PC-9 (cell line): ENCODE data around the gene APPL2. TPM values are rescaled to one million over a fixed set of nuclear protein-coding genes. Genes with fewer than 3 reads are reported as not detected.

Experiments
- BruUV-seq: library from RNA; stranded (reverse); fragments of 400-500 nt; replicated peaks from 2 replicates; lab custom pipeline; 2021; lab: Mats Ljungman, UMichigan
- CTCF ChIA-PET: fragments of 300-600 bp; sonication (Branson Sonifier 250); formaldehyde crosslinking; loops from one replicate; lab custom pipeline; 2022; ENCODE audit warnings: antibody characterized with exemption; lab: Charles Lee
- POLR2A ChIA-PET: fragments of 300-600 bp; sonication (Branson Sonifier 250); formaldehyde crosslinking; loops from one replicate; lab custom pipeline; 2022; ENCODE audit warnings: antibody characterized with exemption; ENCODE audit not compliant: unreplicated experiment; lab: Charles Lee
- DNase-seq, 2 experiments: peaks; one replicate each; pipeline versions ENCODE4 v3.0.0 to v3.0.0-alpha.2; 2015 to 2022; ENCODE audit warnings: mixed read lengths in 1 of 2
- H2AFZ ChIP-seq: fragments of 200-600 bp; sonication (generic); 2 replicates; pipeline ENCODE4 v1.8.1; 2017; ENCODE audit warnings: antibody characterized with exemption
- H3F3A ChIP-seq: fragments of 200-600 bp; sonication (generic); 2 replicates; pipeline ENCODE4 v1.8.1; 2017; ENCODE audit warnings: antibody characterized with exemption, mild to moderate bottlenecking, low read depth; ENCODE audit not compliant: insufficient read depth
- H3K27ac ChIP-seq: fragments of 200-600 bp; sonication (generic); 2 replicates; pipeline ENCODE4 v1.6.1; 2016; ENCODE audit warnings: mixed run types
- H3K27me3 ChIP-seq: fragments of 200-600 bp; sonication (generic); 2 replicates; pipeline ENCODE4 v1.6.1; 2016; ENCODE audit warnings: low read depth, mixed run types; ENCODE audit not compliant: insufficient read depth
- H3K36me3 ChIP-seq: fragments of 200-600 bp; sonication (generic); 2 replicates; pipeline ENCODE4 v1.6.1; 2016; ENCODE audit warnings: low read depth, mixed run types
- H3K4me1 ChIP-seq: fragments of 200-600 bp; sonication (generic); replicated peaks from 2 replicates; pipeline ENCODE4 v1.6.1; 2016; ENCODE audit warnings: mixed run types; ENCODE audit not compliant: insufficient read depth
- H3K4me2 ChIP-seq: fragments of 200-600 bp; sonication (generic); 2 replicates; pipeline ENCODE4 v1.6.1; 2017; ENCODE audit warnings: mixed run types
- H3K4me3 ChIP-seq: fragments of 200-600 bp; sonication (generic); 2 replicates; pipeline ENCODE4 v1.6.1; 2016; ENCODE audit warnings: mixed run types
- H3K79me2 ChIP-seq: fragments of 200-600 bp; sonication (generic); 2 replicates; pipeline ENCODE4 v1.6.1; 2017; ENCODE audit warnings: low read depth, mixed run types
- H3K9me2 ChIP-seq: fragments of 200-600 bp; sonication (generic); 2 replicates; pipeline ENCODE4 v1.8.1; 2017; ENCODE audit warnings: mild to moderate bottlenecking; ENCODE audit not compliant: insufficient read depth
- H3K9me3 ChIP-seq: fragments of 200-600 bp; sonication (generic); 2 replicates; pipeline ENCODE4 v1.8.1; 2016; ENCODE audit warnings: low read depth; ENCODE audit not compliant: insufficient read depth
- H4K20me1 ChIP-seq: fragments of 200-600 bp; sonication (generic); 2 replicates; pipeline ENCODE4 v1.8.1; 2017; ENCODE audit not compliant: insufficient read depth
- EZH2 ChIP-seq: fragments of 200-600 bp; sonication (generic); IDR thresholded peaks from 2 replicates; pipeline ENCODE4 v1.8.0; 2017; ENCODE audit warnings: antibody characterized with exemption, low read depth
- intact Hi-C: fragments of 100-400 bp; cut with micrococcal nuclease; formaldehyde crosslinking; loops from one replicate; pipeline ENCODE4 v1.10.0; 2022; ENCODE audit not compliant: unreplicated experiment
- total RNA-seq: library from RNA; stranded (reverse); gene quantifications from 2 replicates; pipeline ENCODE4 v1.2.3, GENCODE V29; 2021
- TF ChIP-seq, protein P1 (sequence below): fragments of 200-600 bp; sonication (generic); conservative IDR thresholded peaks from 2 replicates; pipeline ENCODE4 v1.6.1; 2017; ENCODE audit warnings: mixed run types, antibody characterized with exemption, mild to moderate bottlenecking, moderate library complexity

The APPL2 gene
- total RNA-seq, 1 experiment from 2014 or later: 24.3 TPM

DNA sequence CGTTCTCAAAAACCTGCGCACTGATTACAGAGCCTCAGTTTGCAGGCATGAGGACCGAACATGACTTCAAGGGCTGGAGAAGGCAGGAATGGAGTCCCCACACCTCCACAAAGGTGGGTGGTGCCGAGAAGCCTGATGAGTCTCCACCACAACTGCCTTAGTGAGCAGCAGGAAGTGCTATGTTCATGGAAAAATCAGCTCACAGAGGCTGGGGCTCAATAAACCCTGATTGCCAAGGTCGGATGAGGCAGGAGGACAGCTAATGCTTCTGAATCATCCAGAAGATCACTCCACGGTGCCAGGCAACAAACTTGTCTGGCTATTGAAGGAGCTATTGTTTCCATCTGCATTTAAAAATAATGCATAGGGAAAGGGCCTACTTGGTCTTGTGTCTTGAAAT is 31.1 kb downstream of the APPL2 start:
- ChIA-PET CTCF (no interaction called here), POLR2A (no interaction called here)
- Histone ChIP-seq H3K9me3 (no peaks in the 10 kb centered on the region), H3K27ac (no peak overlapping the region), H2AFZ (no peak overlapping the region), H3K27me3 (no peaks in the 10 kb centered on the region), H3K36me3 (no peaks in the 10 kb centered on the region), H4K20me1 (no peaks in the 10 kb centered on the region), H3K4me2 (no peak overlapping the region), H3F3A (no peaks in the 10 kb centered on the region), H3K4me1 (no peaks in the 10 kb centered on the region), H3K79me2 (no peaks in the 10 kb centered on the region), H3K9me2 (no peaks in the 10 kb centered on the region), H3K4me3 (no peak overlapping the region)
- TF ChIP-seq EZH2: no peak
- TF ChIP-seq, protein P1, sequence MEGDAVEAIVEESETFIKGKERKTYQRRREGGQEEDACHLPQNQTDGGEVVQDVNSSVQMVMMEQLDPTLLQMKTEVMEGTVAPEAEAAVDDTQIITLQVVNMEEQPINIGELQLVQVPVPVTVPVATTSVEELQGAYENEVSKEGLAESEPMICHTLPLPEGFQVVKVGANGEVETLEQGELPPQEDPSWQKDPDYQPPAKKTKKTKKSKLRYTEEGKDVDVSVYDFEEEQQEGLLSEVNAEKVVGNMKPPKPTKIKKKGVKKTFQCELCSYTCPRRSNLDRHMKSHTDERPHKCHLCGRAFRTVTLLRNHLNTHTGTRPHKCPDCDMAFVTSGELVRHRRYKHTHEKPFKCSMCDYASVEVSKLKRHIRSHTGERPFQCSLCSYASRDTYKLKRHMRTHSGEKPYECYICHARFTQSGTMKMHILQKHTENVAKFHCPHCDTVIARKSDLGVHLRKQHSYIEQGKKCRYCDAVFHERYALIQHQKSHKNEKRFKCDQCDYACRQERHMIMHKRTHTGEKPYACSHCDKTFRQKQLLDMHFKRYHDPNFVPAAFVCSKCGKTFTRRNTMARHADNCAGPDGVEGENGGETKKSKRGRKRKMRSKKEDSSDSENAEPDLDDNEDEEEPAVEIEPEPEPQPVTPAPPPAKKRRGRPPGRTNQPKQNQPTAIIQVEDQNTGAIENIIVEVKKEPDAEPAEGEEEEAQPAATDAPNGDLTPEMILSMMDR: no peak
- intact Hi-C loops: no loop called here
- no peak for DNase-seq
- BruUV-seq: no TSS peak

DNA sequence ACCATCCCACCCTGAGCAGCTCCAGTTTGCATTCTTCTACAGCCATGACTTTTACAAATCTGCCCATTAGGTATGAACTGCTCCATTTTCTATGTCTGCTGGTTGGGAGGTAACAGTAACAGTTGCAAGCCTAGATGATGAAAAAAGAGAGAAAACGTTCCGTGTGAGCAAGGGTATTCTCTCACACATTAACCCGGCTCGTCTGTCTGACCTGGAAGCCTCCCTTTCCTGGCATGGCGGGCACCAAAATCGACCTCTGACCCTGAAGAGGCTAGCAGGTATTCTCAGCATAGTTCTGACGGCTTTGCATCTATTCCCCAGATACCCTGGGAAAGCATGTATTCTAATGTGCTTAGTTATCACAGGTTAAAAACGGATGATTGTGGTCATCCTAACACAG is 31.8 kb downstream of the APPL2 start:
- H3F3A ChIP-seq: no peaks in the 10 kb centered on the region
- H3K27ac ChIP-seq: no peak overlapping the region
- intact Hi-C loops: no loop called here
- POLR2A ChIA-PET: no interaction called here
- BruUV-seq: no TSS peak
- no peaks in the 10 kb centered on the region for H3K27me3 ChIP-seq
- TF ChIP-seq, protein P1: no peak
- TF ChIP-seq EZH2: no peak
- no peaks in the 10 kb centered on the region for H3K9me3 ChIP-seq
- H3K4me3 ChIP-seq: no peak overlapping the region
- CTCF ChIA-PET: no interaction called here
- no peaks in the 10 kb centered on the region for H3K36me3 ChIP-seq
- DNase-seq: no peak
- no peaks in the 10 kb centered on the region for H3K9me2 ChIP-seq
- H4K20me1 ChIP-seq: no peaks in the 10 kb centered on the region
- H2AFZ ChIP-seq: no peak overlapping the region
- H3K4me1 ChIP-seq: no peaks in the 10 kb centered on the region
- no peaks in the 10 kb centered on the region for H3K79me2 ChIP-seq
- H3K4me2 ChIP-seq: no peak overlapping the region

DNA sequence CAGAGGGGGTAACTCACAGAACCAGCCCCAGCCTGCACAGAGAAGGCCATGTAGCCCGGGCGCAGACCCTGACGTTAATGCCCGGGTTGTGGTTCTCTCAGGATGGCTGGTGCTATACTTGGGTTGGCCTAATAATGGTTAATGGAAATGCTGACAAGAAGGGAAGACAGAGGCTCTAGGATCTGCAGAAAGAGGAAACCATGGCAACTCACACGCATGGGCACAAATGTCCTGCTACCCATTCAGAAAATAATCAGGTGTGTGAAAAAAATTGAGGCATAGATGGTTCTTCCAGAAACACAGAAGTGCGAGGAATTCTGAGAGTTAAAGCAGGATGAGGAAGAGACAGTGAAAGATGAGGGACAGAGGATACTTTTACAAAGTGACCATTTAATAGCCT is 33.8 kb downstream of the APPL2 start:
- H3K79me2 ChIP-seq: no peaks in the 10 kb centered on the region
- no peak for DNase-seq
- H2AFZ ChIP-seq: no peak overlapping the region
- no peaks in the 10 kb centered on the region for H3K9me3 ChIP-seq
- H3F3A ChIP-seq: no peaks in the 10 kb centered on the region
- intact Hi-C loops: no loop called here
- H3K36me3 ChIP-seq: no peaks in the 10 kb centered on the region
- no peak overlapping the region for H3K27ac ChIP-seq
- TF ChIP-seq EZH2: no peak
- TF ChIP-seq, protein P1: no peak
- POLR2A ChIA-PET: no interaction called here
- H3K9me2 ChIP-seq: no peaks in the 10 kb centered on the region
- H3K4me3 ChIP-seq: no peak overlapping the region
- no TSS peak for BruUV-seq
- no peaks in the 10 kb centered on the region for H3K4me1 ChIP-seq
- H3K4me2 ChIP-seq: no peak overlapping the region
- H3K27me3 ChIP-seq: no peaks in the 10 kb centered on the region
- CTCF ChIA-PET: no interaction called here
- no peaks in the 10 kb centered on the region for H4K20me1 ChIP-seq
